HT-29 (cell line): ENCODE measurements around the gene MED27. TPM values are rescaled to one million over a fixed set of nuclear protein-coding genes. Genes with fewer than 3 reads are reported as not detected.

ENCODE experiments used
- DNase-seq: peaks from one replicate; pipeline ENCODE4 v3.0.0-alpha.2; 2015; ENCODE audit warnings: low spot score
- total RNA-seq: library from RNA; depleted of rRNA; stranded (reverse); fragments of >200 nt; shearing (Covaris generic); gene quantifications from 2 replicates; pipeline ENCODE4 v1.2.3, GENCODE V29; 2014

MED27 gene
- total RNA-seq, 1 experiment from 2014 or later, result 26.7 TPM

DNA sequence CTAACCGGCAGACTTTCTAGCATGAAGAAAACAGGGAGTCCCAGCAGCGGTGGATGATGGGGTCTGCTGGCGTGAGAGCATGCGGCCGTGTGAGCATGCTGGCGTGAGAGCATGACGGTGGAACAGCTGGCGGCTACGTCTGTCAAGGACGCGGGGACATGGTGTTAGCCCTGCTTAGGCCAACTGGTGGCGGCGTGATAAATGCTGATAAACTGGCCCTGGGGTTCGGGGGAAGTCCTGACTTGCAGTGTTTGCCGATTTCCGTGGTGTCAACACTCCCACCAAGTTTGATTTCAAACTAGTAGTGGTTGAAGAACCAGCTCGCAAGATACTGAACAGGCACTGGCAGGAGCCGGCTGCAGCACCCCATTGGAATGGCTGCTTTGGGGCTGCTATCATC lies 217.4 kb downstream of the MED27 start:
- DNase-seq, result no peak

DNA sequence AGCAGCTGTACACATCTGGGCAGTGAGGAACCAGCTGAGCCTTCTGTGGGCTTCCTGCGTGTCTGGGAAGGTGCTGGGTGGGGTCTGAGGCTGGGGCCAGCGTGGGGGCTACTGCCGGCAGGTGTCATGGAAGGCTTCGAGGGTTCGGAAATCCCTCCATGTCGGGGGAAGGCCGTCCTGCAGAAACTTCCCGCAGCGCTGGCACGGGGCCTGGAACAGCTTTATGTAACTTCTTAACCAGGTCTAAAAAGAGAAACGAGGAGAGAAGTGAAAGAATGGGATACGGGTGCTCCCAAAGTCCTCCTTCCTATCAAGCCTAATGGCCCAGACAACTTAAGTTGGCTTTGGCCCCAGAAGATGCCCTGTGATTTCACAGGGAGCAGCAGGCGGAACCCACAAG lies 219.2 kb downstream of the MED27 start:
- DNase-seq, result no peak

DNA sequence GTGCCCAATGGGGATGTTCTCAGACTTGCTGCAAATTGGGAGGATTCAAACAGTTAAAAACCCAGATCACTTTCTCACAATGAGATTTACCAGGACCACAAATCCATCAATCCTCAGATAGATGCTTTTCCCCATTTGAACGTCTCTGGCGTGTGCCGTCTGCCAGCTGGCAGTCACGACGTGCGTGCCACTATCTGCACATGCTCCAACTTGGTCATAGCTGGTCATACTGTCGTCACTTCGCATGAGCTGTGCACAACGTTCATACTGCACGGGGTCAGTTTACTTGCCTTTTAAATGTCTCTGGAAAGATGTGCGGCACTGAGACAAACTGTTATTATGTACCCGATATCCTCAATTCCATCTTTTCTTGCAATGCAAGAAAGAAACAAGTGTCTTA lies 221.5 kb downstream of the MED27 start:
- DNase-seq, result no peak

DNA sequence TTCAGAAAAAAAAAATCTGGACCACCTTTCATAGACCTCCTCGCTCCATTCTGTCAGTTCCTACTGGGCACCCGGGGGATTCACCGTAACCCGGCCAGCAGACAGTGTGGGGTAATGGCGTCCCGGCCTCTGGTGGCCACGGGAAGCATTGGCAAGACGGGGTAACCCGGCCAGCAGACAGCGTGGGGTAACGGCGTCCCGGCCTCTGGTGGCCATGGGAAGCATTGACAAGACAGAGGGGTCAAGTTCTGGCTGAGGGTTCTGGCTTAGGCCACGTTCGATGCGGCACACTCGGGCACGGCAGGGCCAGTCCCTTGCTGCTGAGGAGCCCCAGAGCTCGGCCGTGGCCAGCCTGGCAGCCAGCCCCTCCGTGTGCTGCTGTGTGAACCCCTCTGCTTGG lies 223.6 kb downstream of the MED27 start:
- no peak for DNase-seq

DNA sequence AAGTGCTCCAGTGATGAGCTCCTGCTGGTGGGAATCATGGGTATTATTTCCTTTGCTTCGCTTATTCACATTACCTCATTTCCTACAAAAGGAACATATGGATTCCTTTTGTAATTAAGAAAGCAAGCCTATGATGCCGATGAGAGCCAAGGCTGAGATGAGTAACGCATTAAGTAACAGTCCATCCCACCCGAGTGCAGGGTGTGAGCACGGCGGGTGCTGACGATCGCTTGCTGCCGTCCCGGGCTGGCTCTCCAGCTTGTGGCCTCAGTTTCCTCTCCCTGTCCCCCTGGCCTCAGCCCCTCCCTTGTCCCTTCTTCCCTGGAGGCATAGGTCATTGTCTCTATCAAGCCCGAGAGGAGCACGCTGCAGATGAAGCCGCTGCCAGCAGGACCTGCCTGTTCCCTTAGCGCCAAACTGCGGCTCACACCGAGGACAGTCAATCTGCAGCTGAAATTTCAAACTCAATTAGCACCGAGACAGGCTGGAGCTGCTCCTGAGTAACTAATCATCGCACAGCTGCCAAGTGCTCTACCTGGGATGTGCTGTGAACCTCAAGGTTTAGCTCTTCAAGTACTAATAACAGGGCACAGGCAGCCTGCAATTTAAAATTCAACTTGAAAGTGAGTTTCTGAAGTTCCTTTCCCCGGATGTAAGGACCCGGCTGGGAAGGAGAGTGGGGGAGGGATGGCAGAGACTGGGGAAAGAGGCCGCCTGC lies 224.6 kb downstream of the MED27 start:
- no peak for DNase-seq

DNA sequence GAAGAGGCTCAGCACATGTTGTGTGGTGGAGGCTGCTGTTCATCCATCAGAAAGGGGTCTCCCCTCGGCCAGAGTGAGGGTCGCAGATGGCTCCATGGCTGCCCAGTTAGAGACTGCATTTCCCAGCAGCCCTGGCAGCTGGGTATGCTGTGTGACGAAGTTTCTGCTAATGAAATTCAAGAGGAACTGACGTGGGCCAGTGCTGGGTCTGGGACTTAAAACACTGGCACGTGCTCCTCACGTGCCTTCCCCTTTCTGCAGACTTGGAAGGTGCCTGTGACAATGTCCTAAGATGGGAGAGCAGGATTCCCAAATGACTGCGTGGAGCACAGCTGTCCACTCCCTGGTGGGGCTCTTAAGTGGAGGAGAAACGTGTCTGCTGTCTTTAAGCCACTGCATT lies 225.3 kb downstream of the MED27 start:
- no peak for DNase-seq

DNA sequence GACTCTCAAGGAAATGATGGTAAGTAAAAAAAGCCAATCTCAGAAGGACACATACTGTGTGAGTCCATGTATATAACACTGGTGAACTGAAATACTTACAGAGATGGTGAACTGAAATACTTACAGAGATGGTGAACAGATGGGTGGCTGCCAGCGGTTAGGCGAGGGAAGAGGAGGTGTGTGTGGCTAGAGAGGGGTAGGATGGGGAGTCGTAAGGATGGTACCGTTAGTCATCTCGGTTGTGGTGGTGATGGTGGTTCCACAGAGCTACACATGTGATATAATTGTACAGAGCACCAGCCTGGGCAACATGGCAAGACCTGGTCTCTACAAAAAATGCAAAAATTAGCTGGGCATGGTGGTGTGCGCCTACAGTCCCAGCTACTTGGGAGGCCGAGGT lies 226.2 kb downstream of the MED27 start:
- no peak for DNase-seq

DNA sequence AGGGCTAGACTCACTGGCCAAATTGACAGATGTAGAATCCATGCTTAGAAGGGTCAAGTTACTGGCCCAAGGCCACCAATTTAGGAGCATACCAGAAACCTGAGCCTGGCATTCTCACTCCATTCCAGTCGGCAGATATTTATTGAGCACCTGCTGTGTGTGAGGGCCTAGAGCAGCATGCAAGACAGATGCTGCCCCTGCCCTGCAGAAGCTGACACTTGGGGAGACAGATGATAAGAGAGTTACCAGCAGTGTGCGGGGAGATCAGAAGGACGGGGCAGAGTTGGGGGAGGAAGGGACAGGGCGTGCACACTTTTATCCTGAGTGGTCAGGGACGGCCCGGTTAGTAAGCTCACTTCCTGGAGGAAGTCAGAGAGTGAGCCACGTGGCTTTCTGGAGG lies 228.3 kb downstream of the MED27 start:
- no peak for DNase-seq

DNA sequence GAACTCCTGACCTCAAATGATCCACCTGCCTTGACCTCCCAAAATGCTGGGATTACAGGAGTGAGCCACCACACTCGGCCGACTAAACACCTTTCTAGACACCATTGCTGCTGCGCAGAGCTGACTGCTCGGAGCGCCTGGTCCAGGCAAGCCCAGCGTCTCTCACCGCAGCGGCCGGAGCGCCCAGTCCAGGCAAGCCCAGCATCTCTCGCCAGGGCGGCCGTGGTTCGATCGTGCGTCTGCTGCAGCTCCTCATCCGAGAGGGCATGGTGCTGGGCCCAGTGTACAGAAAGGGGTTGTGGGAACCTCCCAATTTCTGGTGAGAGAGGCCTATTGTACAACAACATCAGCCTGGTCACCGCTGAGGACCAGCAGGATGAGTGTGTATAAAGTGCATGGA lies 230.3 kb downstream of the MED27 start:
- no peak for DNase-seq

DNA sequence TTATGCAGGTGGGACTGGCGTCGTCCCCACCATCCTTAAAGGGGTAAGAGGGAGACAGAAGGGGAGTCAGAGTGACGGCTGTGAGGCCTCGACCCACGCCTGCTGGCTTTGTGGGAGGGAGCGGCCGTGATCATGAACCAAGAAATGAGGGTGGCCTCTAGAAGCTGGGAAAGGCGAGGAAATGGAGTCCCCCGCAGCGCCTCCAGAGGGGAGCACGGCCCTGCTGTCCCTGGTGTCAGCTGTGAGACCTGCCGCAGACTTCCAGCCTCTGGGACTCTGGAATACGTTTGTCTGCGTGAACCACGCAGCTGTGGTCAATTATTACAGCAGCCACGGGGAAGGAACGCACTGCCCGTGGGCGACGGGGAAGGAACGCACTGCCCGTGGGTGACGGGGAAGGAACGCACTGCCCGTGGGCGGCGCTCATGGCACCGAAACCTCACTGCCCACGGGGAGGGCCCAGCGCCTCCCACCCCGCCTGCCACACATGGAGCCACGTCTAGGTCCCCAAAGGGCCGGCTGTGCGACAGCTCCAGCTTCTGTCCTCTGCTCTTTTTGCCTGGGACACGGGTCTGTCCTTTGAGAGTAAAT lies 231.0 kb downstream of the MED27 start:
- no peak for DNase-seq

DNA sequence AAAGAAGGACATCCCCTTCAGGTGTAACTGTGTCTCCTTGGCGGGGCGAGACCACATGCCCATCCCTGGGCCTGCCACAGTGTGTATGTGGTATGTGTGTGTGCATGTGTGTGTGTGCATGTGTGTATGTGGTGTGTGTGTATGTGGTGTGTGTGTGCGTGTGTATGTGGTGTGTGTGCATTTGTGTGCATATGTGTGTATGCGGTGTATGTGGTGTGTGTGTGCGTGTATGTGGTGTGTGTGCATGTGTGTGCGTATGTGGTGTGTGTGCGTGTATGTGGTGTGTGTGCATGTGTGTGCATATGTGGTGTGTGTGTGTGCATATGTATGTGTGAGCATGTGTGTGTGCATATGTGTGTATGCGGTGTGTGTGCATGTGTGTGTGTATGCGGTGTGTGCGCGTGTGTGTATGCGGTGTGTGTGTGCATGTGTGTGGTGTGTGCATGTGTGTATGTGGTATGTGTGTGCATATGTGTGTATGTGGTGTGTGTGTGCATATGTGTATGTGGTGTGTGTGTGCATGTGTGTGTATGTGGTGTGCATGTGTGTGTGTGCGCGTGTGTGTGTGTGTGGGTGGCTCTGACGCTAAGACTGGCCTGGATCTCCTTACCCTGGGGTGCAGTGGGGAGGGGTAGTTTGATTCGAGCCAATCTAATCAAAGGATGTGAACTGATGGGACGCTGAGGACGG lies 231.9 kb downstream of the MED27 start:
- no peak for DNase-seq

DNA sequence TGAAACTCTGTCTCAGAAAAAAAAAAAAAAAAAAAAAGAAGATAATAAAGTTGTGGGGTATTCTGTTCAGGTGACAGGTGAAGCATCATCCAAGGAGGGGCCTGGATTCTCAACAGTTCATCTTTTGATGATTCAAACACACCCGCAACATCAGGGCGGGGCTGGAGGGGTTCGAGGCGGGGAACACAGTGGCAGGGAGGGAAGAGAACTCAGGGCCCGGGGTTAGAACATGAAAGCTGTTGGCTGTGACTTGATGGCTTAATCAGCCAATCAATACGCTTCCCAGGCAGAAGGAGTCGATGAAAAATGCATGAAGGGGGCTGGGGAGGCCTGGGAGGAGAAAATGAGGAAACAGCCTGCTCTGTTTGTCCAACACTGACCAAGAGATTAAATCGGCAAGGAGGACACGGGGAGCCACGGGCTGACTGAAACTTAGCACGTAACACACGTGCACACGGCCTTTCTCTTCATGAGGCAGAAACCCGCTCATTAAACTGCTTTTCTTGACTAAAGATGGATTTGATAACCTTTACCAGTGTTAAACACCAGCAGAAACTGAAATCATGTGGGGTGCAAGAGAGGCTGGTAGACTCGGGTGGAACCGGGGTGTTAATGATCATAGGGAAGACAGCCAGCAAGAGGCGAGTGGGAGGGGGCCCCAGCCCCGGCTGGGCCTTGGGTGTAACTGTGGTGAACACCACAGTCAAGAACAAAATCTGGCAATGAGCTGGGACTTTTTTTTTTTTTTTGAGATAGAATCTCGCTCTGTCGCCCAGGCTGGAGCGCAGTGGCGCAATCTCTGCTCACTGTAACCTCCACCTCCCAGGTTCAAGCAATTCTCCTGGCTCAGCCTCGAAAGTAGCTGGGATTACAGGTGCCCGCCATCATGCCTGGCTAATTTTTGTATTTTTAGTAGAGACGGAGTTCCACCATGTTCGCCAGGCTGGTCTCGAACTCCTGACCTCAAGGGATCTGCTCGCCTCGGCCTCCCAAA lies 234.1 kb downstream of the MED27 start:
- DNase-seq, result no peak

DNA sequence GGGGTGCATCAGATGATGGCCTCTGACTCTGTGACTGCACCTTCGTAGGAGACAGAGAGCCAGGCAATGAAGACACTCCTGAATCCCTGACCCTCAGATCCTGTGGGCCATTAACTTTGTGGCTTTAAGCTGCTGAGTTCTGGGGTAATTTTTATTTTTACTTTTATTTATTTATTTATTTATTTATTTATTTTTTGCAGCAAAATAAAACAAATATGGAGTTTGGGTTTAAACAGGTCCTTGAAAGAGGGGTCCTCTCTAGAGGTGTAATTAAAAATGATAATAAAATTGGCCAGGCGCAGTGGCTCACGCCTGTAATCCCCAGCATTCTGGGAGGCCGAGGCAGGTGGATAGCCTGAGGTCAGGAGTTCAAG lies 234.9 kb downstream of the MED27 start:
- DNase-seq, result no peak

DNA sequence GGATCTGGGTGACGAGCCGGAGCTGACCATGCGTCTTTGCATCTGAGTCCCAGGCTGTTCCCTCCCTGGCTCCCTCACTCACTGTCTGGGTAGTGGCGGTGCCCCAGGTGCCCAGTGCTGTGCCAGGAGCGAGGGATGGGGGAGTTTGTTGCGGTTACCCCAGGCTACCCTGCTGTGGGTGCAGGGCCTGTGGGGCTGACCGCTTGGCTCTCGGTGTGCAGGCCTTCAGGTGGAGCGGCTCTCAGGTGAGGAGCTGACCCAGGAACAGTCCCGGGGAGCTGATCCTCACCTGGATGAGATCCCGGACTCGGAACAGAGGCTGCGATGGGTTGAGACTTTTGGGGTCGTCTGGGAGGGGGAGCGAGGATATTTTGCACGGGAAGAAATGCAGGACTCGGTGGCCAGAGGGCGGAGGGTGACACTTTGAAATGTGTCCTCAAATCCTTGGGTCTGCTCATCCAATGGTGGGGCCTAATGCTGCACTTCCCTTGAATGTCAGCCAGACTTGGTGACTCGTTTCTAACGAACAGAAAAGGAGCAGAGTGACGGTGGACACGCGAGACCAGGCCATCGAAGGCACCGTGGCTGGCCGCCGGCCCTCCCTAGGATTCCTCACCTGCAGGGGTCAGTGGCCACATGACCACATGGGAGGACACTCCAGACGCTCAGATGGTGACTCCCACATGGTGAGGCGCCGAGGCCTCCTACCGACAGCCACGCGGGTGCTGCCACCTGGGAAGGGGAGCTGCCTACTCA lies 235.5 kb downstream of the MED27 start:
- no peak for DNase-seq

DNA sequence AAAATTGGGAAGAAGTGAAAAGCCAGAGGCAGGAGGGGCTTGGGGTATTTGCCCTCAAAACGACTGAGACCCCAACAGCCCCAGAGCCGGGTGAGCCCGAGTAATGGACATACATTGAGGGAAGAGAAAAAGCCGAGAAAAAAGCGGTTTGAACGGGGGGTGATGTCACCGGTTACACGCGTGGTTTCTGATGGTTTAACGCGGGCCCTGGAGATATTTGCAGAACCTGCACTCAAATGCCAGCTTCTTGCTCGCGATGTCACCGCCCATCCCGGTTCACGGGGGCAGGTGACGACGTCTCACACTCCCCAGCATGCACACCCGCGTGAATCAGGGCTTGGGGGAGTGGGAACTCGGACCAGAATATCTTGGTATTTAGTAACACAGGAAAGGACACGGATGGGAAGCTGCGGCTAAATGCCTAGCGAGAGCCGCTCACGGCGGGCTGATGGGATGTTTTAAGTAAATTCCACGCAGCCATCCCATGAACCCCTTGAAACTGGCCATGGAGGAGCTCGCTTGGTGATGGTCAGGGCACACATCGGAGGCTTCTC lies 237.8 kb downstream of the MED27 start:
- DNase-seq, result no peak

DNA sequence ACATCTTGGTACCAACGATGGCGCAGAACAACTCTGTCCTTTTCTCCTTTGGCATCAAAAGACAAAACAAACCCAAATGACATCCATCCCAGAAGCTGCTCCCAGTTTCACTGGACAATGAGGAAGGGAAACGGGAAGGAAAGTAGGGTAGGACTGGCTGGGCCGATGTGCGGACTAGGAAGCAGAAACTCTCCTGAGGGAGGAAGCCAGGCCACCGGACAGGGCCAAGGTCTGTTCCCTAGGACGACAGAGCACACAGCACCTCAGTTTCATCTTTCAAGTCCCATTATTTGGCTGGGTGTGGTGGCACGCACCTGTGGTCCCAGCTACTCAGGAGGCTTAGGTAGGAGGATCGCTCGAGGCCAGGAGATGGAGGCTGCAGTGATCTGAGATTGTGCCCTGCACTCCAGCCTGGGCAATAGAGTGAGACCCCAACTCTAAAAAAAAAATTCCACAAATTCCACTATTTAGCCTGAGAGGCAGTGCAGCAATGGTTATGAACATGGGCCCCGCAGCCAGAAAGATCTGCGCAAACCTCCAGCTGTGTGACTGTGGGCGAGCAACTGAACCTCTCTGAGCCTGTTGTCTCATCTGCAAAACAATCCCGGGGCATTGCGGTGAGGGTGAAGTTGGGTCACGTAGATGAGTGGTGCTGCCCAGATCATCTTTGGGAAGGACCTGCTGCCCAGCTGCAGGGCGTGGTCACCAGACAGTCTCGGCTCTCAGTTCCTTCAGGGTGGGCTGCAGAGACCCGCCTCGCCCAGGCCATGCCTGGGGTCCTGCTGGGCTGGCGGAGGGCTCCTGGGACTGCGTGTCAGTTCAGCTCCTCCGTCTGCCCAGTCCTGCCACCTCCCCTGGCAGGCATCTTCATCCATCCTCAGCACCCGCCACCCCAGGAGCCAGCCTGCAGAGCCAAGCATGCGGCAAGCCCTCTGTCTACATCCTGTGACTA lies 238.6 kb downstream of the MED27 start:
- DNase-seq, result no peak

DNA sequence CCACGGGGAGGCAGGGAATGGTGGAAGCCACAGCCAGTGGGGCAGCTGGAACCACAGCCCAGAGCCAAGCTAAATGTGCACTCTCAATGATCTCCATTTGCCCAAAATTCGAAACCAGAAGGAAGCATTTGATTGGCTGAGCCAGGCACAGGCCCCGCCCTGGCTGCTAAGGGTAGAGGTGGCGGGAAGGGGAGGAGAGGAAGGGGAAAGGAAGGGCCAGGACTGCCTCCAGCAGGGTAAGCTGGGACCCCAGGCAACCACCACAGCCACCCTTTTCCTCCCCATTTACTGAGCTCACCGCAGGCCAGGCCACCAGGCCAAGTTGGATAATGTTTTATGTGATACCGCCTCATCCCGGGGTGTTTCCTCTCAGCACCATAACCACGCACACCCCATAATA lies 239.4 kb downstream of the MED27 start:
- no peak for DNase-seq

DNA sequence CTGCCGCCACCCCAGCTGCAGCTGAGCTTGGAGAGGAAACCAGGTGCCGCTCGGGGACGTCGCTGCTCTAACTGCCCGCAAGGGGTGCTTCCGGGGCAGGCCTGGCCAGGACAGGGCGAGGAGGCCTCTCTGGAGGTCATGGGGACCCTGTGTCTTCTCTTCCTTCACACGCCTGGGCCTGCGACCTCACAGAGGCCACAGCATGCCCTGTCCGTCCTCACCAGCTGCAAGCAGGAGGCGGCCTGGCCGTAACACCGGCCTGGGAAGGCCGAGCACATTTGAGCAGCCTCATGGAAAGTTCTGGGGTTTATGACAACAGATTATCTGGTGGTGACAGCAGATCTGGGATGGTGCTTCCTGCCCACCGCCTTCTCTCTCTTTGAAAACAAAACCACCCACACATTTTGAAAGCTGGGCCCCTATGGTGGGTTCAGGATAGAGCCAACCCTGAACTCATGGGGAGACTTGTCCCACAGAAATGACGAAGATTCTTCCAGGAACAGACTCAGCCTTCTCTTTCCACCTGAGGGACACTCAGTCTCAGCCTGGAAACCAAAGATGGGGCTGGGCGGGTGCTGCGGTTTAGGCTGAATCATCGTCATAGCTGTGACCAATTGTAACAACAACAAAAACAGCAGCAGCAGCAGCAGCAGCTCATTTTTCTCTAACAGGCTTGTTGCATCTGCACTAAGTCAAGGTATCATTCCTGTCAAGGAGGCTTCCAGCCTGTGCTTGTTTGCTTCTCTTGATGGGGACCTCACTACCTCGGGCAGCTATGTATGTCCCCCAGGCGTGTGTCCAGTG lies 240.2 kb downstream of the MED27 start:
- DNase-seq, result no peak
